ENCODE data around the gene TBC1D2. TPM values are rescaled to one million over a fixed set of nuclear protein-coding genes. Genes with fewer than 3 reads are reported as not detected.

The TBC1D2 gene
- total RNA-seq, 1 donor = 114 TPM

DNA sequence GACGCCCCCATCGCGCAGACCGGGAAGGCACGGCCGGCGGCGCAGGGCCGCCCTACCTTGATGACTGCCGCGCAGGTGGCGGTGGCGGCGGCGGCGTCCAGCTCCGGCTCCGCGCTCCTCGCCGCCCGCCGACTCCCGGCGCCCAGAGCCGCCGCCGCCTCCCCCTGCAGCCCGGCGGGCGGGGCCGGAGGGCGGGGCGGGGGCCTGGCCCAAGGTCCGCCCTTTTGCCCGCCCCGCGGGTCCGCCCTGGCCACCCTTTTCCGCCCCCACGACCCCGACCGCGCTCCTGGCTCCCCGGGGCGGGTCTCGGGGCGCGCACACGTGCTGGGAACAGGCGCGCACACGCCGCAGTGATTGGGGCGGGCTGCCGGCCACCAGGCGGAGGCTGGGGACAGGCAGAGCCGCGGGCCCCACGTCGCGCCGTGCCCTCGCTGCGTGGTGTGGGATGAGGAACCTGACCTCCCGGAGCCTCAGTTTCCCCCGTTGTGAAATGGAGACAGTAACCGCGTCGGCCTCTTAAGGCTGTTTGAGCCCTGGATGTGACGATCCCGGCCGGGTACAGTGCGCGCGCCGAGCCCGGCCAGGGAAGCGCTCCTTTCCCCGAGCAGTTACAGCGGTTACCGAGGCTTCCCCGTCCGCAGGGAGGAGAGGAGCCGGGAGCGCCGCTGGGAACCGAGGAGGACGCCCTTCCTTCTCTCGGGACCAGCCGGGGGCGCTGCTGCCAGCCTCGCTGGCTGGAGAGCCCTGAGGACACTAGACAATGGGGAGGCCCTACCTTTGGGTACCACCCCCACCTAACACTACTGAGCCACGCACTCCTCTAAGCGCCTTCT lies 62.7 kb downstream of the TBC1D2 start, which contains the start of gene CORO2A:
CORO2A (minus strand) TSS at position 135 of the 833 bp plus-strand sequence. CDS start 34,977 bp downstream, outside the sequence.
- H3K4me3 ChIP-seq (ENCODE audit: insufficient read depth, low read length) = peak within 1 kb of the TSS; percentile 82
- H3K36me3 ChIP-seq (ENCODE audit: insufficient read depth, low read length) = peaks cover 8% of the 10 kb centered on the region
- H3K9me3 ChIP-seq (ENCODE audit: low read depth, low read length) = no peaks in the 10 kb centered on the region
- H3K27me3 ChIP-seq (ENCODE audit: insufficient read depth, low read length) = peaks cover 7% of the 10 kb centered on the region
- H3K27ac ChIP-seq (ENCODE audit: low read depth, low read length) = no peak within 1 kb of the TSS
- peaks cover 5% of the 10 kb centered on the region for H3K4me1 ChIP-seq (ENCODE audit: insufficient read depth, low read length)
- TF ChIP-seq, protein P1, sequence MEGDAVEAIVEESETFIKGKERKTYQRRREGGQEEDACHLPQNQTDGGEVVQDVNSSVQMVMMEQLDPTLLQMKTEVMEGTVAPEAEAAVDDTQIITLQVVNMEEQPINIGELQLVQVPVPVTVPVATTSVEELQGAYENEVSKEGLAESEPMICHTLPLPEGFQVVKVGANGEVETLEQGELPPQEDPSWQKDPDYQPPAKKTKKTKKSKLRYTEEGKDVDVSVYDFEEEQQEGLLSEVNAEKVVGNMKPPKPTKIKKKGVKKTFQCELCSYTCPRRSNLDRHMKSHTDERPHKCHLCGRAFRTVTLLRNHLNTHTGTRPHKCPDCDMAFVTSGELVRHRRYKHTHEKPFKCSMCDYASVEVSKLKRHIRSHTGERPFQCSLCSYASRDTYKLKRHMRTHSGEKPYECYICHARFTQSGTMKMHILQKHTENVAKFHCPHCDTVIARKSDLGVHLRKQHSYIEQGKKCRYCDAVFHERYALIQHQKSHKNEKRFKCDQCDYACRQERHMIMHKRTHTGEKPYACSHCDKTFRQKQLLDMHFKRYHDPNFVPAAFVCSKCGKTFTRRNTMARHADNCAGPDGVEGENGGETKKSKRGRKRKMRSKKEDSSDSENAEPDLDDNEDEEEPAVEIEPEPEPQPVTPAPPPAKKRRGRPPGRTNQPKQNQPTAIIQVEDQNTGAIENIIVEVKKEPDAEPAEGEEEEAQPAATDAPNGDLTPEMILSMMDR (IDR thresholded peaks at IDR 0.05; ENCODE audit: extremely low read depth, low read depth, low read length) = peak; percentile 36
- H4K20me1 ChIP-seq (ENCODE audit: insufficient read depth, low read length) = no peaks in the 10 kb centered on the region
- no peaks in the 10 kb centered on the region for H3K79me2 ChIP-seq (ENCODE audit: insufficient read depth, low read length)
- peak within 1 kb of the TSS; percentile 93 for H3K4me2 ChIP-seq (ENCODE audit: insufficient read depth, low read length)
- peak; percentile 98 for DNase-seq (ENCODE audit: insufficient read length, low spot score, missing footprints)
- peak within 1 kb of the TSS; percentile 70 for H2AFZ ChIP-seq (ENCODE audit: low read length)

DNA sequence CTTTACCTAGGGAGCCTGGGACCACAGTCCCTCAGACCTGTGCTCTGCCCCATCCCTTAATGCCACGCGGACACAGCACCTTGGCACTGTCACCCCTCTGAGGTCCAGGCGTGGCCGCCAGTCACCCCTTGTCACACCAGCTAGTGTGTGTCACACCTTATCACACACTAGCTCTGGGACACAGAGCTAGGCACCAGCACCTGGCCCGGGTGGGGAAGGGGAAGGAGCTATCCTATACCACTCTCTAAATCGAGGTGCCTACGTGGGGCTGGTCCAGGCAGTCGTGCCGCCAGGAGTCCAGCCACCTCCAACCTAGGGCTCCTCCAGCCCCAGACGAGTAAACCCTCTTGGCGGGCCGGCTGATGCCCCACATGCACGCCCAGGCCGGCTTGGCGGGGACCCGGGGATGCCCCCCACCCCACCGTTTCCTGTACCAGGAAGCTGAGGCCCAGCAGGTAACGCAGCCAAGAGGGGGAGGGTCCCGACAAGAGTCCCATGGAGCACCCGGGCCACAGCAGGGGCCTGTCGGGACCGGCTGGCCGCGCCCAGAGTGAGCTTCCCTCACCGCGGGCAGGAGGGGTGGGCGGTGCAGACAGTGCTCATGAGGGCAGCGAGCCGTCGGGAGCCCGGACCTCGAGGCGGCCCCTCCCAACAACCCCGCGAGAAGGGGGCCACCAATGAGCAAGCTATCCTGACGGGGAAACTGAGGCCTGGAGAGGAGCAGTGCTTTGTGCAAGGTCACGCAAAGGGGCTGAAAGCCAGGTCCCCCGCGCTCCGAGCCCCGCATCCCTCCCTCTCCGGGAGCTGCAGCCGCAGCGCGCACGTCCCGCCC lies 63.6 kb downstream of the TBC1D2 start:
- DNase-seq (ENCODE audit: insufficient read length, low spot score, missing footprints) = peak; percentile 78
- Histone ChIP-seq H3K4me2 (ENCODE audit: insufficient read depth, low read length) (peak overlapping the region; percentile 74), H3K9me3 (ENCODE audit: low read depth, low read length) (no peaks in the 10 kb centered on the region), H3K4me3 (ENCODE audit: insufficient read depth, low read length) (peak overlapping the region; percentile 82), H3K36me3 (ENCODE audit: insufficient read depth, low read length) (peaks cover 5% of the 10 kb centered on the region), H2AFZ (ENCODE audit: low read length) (no peak overlapping the region), H3K27ac (ENCODE audit: low read depth, low read length) (no peak overlapping the region), H3K27me3 (ENCODE audit: insufficient read depth, low read length) (peaks cover 7% of the 10 kb centered on the region), H4K20me1 (ENCODE audit: insufficient read depth, low read length) (no peaks in the 10 kb centered on the region), H3K4me1 (ENCODE audit: insufficient read depth, low read length) (peaks cover 5% of the 10 kb centered on the region), H3K79me2 (ENCODE audit: insufficient read depth, low read length) (no peaks in the 10 kb centered on the region)
- TF ChIP-seq, protein P1 (IDR thresholded peaks at IDR 0.05; ENCODE audit: extremely low read depth, low read depth, low read length) = no peak

DNA sequence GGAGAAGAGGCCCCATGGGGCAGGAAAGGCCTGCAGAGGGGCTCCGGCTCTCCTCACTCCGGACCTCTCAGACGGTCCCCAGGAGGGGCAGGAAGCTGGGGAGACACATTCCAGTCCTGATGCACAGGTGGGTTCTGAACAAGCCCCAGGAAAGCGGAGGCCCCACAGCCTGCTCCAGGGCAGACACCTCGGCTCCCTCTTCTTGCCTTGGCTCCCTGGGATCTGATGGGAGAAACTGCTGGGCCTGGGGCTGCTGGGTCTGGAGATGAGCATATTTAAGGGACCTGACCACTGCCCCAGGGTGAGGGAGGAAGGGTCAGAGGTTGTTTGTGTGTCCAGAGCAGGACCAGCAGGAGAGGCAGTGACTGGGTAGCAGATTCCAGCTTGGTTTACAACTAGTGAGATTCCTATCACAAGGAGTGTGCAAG lies 64.3 kb downstream of the TBC1D2 start:
- Histone ChIP-seq H3K79me2 (ENCODE audit: insufficient read depth, low read length) (no peaks in the 10 kb centered on the region), H3K27me3 (ENCODE audit: insufficient read depth, low read length) (peaks cover 7% of the 10 kb centered on the region), H2AFZ (ENCODE audit: low read length) (no peak overlapping the region), H3K9me3 (ENCODE audit: low read depth, low read length) (no peaks in the 10 kb centered on the region), H3K4me2 (ENCODE audit: insufficient read depth, low read length) (no peak overlapping the region), H4K20me1 (ENCODE audit: insufficient read depth, low read length) (no peaks in the 10 kb centered on the region), H3K27ac (ENCODE audit: low read depth, low read length) (no peak overlapping the region), H3K36me3 (ENCODE audit: insufficient read depth, low read length) (peaks cover 4% of the 10 kb centered on the region), H3K4me1 (ENCODE audit: insufficient read depth, low read length) (peaks cover 5% of the 10 kb centered on the region), H3K4me3 (ENCODE audit: insufficient read depth, low read length) (no peak overlapping the region)
- TF ChIP-seq, protein P1 (IDR thresholded peaks at IDR 0.05; ENCODE audit: extremely low read depth, low read depth, low read length) = no peak
- DNase-seq (ENCODE audit: insufficient read length, low spot score, missing footprints) = peak; percentile 70

DNA sequence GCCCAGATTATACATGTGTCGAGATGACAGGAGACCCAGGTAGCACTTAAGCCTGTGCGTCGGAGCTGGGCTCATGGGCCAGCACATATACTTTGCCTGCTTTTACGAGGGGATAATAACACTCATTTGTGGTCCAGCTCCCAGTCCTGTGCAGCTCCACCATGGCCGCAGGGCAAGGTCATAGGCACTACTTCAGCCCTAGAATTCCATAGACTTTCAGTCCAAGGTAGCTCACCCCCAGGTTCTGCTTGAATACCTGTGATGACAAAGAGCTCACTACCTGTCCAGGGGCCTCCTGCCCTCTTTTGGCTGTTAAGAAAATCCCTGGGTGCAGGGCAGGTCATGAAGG lies 64.7 kb downstream of the TBC1D2 start:
- Histone ChIP-seq H3K4me2 (ENCODE audit: insufficient read depth, low read length) (no peak overlapping the region), H4K20me1 (ENCODE audit: insufficient read depth, low read length) (no peaks in the 10 kb centered on the region), H3K27ac (ENCODE audit: low read depth, low read length) (no peak overlapping the region), H2AFZ (ENCODE audit: low read length) (no peak overlapping the region), H3K36me3 (ENCODE audit: insufficient read depth, low read length) (no peaks in the 10 kb centered on the region), H3K4me1 (ENCODE audit: insufficient read depth, low read length) (peaks cover 5% of the 10 kb centered on the region), H3K9me3 (ENCODE audit: low read depth, low read length) (no peaks in the 10 kb centered on the region), H3K79me2 (ENCODE audit: insufficient read depth, low read length) (no peaks in the 10 kb centered on the region), H3K4me3 (ENCODE audit: insufficient read depth, low read length) (no peak overlapping the region), H3K27me3 (ENCODE audit: insufficient read depth, low read length) (peaks cover 7% of the 10 kb centered on the region)
- TF ChIP-seq, protein P1 (IDR thresholded peaks at IDR 0.05; ENCODE audit: extremely low read depth, low read depth, low read length) = no peak
- DNase-seq (ENCODE audit: insufficient read length, low spot score, missing footprints) = no peak

All from osteoblast (primary cell).